ENCODE data around the gene ATG4B.

ATG4B gene

DNA sequence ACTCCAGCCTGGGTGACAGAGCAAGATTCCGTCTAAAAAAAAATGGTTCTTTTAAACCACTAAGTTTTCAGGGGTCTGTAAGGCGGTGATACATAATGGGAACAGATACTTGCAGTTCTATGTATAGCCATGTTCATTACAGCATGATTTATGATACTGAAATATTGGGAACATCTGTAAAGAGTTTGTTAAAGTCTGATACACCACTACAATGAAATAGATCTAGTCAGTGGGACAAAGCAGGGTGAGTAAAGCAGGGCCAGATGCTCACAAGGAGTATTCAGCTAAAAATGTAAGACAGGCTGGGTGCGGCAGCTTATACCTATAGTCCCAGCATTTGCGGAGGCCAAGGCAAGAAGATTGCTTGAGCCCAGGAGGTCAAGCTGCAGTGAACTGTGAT lies 58.2 kb downstream of the ATG4B start:
- DNase-seq: no peak

DNA sequence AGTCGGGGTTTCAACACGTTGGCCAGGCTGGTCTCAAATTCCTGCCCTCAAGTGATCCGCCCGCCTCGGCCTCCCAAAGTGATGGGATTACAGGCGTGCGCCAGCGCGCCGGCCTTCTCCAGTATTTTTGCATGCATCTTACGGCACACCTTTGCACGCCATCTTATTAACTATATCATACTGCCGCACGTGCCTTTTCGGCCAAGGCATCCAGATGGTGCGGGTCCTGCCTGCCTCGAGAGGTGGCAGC lies 63.6 kb downstream of the ATG4B start:
- no peak for DNase-seq

DNA sequence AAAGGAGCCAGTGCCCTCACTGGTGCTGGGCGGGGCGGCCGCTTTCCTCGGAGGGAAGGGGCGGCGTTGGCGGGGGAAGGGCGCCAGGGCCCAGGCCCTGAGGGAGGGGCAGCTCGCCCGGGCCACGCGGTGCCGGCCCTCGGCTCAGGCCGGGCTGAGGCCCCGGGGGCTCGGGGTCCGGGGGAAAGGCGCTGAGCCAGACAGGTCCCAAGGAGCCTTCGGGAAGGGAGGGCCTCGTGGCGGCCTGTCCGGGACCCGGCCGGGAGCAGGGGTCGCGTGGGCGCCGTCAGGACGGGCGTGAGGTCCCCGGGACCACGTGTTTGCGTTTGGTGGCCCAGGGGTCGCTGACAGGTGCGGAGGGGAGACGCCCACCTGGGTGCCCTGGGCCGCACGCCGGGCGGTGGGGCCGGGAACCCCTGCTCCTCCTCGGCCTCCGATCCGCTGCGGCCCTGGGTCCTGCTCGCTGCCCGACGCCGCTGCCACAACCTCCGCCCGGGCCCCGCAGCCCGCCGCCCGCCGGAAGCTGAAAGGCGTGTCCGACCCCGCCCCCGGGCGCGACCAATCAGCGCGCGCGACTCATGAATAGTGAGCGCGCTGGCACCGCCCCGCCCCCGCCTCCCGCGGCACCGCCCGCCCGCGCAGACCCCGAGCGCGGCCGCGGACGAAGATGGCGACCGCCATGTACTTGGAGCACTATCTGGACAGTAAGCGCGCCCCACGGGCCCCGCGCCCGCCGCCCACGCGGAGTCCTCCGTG lies 64.1 kb downstream of the ATG4B start, which contains the start of gene ING5:
Gene ING5, plus strand, starts transcription at position 641 of the 756 bp plus-strand sequence. Its CDS starts 27 bp downstream, at position 668.
- DNase-seq: peak; percentile 96

DNA sequence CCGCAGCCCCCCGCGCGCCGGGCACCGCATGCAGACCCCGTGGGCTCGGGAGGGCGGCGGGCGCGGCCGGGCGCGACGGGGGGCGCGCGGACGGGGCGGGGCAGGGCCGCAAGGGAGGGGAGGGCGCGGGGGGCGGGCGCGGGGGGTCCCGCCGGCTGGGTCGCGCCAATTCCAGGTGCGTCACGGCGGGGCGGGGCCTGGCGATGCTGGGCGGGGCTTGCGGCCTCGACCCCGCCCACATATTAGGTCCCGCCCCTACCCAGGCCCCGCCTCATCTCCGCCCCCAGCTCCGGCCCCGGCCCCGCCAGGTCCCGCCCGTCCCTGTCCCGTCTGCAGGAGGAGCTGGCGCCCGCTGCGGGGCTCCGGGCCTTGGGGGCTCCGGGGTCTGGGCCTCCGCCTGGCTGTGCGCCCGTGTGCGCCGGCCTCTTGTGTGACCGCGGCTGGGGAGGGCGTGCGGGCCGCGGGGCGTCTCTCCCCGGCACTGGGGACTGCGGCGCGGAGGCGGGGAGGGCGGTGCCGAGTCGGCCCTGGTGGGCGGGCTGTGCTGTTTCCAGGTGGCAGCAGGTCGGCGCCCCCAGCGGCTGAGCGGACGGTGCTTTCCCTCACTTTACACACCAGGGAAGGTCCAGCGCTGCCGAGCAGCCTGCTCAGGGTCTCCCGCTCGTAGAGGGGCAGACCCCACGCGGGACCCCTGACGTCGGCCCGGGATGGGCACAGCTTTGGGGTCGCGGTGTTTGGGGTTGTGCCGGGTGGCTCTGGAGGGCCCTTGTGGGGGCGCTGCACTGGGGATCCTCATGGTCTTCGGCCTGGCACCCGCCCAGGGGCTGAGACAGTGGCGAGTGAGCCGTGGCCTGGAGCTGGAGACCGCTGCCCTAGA lies 64.9 kb downstream of the ATG4B start:
- DNase-seq: peak; percentile 88

DNA sequence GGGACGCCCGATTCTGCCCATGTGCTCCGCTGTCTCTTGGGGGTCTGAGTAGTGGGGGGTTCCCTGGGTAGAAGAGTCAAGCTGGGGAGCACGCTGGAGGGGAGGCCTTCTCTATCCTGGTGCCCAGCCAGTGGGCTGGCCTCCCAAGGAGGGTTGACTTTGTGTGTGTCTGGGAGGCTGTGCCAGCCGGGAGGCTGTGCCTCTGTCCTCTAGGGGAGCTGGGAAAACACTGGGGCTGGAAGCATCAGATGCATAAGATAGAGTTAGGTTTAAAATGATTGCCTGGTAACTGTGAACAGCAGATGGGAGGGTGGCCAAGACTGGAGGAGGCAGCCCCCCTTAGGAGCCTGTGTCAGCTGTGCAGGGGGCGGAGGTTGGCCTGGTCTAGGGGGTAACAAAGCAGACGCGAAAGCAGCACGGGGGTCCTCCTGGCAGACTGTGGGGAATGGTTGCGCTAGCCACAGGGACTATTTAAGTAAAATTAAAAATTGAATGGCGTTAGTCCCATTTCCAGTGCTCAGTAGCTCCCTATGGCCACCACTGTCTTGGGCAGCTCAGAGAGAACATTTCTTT lies 65.6 kb downstream of the ATG4B start:
- DNase-seq: no peak

DNA sequence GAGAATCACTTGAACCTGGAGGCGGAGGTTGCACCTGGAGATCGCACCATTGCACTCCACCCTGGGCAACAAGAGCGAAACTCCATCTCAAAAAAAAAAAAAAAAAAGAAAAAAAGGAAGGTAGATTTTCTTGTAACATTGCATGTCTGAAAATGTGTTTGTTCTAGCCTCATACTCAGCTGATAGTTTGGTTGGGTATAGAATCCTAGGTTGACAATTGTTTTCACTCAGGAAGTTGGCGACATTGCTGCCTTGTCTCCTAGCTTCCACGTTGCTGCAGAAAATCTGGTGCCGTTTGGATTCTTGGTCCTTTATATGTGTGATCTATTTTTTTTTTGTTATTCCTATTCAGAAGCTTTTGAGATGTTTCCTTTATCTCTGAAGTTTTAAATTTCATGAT lies 69.0 kb downstream of the ATG4B start:
- DNase-seq: no peak

DNA sequence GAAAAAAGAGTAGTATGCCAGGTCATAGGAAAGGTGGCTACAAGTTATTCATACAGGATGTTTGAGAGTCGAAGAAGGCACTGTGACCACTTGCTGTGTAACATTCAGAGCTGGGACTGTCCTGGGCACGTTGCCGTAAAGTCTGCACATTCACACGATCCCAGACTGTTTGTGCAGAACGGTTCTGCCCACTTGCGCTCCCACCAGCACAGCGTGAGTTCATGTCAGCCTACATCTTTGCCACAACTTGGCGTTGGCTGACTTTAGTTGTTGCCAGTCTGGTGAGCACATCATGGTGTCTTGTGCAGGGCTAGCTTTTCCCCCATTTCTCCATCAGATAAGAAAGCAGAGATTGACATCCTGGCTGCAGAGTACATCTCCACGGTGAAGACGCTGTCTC lies 71.4 kb downstream of the ATG4B start:
- DNase-seq: no peak

DNA sequence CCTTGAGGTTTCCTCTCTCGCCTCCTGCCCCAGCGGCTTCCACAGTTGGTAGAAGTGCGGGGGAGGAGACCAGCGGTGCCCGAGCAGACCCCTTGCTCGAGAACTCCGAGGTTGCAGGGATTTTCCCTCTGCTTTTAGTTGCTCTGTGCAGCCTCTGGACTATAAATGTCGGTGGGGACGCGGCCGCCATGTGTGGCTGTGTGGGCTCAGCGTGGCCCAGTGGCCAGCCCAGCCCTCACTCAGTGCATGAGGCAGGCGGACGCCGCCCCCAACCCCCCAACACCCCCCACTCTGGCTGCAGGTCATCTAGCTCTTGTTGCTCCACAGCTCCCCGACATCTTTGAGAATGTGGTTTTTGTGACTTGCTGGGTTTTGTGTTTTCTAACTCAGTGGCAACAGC lies 81.6 kb downstream of the ATG4B start:
- no peak for DNase-seq

DNA sequence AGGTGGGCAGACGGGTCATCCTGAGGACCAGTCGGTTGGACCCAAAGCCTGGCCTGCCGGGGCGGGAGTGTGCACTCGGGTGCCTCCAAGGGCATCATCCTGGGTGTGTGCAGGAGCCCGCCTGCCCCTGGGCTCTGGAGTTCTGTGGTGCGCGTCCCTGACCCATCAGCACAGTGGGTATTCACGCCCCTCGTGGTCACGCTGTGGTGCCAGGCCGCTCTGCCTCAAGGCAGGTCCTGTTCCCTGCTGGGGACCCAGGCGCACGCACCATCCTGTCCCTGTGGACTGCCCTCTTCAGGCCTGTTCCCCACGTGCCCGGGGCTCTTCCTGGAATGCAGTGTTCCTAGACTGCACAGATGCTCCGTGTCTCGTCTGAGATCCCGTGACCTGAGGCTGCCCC lies 82.6 kb downstream of the ATG4B start:
- DNase-seq: no peak

DNA sequence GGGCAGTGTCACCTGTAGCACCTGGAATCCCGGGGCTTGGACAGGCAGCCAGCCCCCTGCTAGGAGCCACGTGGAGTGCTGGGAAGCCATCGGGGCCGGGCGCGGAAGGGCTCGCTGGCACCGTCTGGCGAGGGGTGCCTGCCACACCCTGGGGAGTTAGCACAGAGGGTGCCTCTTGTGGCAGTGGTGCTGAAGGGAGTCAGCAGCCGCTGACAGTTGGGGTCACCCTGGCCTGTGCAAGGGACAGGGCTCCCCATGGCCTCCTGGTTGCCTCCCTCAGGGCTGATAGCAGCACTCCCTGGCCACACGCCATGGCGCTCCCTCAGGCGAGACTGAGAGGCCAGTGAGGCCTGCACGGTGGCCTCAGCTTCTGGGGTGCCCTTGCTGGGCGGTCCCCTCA lies 83.1 kb downstream of the ATG4B start:
- DNase-seq: no peak

DNA sequence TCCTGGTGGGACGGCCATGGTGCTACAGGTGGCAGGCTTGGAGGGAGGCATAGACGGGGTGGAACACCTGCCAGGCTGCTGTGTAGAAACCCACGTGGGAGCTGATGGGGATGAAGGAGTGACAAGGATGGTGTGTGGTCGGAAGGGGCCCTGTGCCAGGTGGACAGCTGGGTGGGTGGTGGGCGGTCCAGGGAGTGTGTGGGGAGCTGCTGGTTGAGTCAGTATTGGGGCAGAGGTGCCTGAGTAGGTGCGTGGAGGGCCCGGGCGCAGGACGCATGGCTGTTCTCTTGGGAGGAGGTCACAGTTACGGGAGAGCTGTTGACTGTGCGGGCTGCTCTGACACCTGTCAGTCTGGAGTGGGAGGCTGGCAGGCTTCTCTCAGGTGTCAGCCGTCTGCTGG lies 84.4 kb downstream of the ATG4B start:
- DNase-seq: no peak

DNA sequence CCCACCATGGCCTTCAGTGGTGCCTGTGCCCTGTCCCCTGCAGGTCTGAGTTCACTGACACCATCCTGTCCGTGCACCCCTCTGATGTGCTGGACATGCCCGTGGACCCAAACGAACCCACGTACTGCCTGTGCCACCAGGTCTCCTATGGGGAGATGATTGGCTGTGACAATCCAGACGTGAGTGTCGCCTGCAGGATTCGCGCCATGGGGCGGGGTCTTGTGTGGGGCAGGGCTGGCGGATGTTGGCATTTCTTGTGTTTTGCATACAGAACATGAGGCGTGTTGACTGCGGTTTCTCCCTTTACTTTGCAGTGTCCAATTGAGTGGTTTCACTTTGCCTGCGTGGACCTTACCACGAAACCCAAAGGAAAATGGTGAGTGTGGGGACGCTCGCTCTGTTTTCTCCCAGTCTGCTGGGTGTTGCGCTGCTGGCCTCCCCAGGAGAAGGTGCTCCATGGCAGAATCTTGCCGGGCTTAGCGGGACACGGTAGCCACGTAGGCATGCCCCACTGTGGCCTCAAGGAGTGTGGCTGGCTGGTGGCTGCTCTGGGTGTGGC lies 85.5 kb downstream of the ATG4B start:
- no peak for DNase-seq

All from CD4-positive, alpha-beta T cell treated with Interleukin-21 for 1 hour (primary cell).